Stimulated activated CD8-positive, alpha-beta memory T cell treated with anti-CD3 and anti-CD28 coated beads, Interleukin-7, amount 100 ng/mL, for 1 hour (primary cell): Measurements from ENCODE around the gene ENO4.

Experiments
- DNase-seq, 2 donors: peaks; one replicate each; pipeline ENCODE4 v3.0.0-alpha.2; 2020; ENCODE audit warnings: low read depth in 2 of 2

Gene ENO4

DNA sequence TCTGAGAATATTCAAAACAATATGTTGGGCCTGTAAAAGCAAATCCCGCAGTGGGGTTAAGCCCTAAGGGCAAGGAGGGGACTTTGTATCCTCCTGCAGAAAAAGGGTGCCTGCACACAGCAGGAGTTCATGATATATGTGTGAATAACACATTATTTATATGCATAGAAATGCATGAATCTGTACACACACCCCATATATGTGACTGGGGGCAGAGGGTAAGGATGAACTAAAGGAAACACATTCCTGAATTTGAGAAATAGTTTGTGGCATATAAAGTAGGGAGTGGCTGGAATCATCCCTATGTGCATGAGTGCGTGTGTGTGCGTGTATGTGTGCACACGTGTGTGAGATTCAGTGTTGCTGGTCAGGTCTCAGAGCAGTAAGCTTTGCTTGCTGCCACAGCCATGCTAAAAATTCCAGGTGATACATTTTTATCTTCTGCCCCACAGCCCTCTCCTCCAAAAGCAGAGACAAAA lies 18.9 kb downstream of the ENO4 start:
- DNase-seq = no peak

DNA sequence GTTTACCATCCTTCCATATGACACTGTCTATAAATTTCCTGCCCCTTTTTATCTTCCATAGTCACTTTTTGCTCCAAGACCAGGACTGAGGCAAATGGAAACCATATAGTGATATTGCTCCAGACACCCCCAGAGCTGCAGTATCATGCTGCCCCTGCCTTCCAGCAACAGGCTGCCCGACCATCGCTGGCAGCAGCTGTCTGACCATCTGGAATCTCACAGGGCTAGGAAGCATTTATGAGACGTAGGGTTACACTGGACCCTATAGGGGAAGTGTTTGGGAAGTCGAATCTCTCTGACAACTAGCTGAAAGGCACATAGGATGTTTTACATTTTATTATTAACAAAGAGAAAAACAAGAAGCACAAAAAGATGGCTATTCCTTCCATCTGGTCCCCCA lies 19.4 kb downstream of the ENO4 start:
- no peak for DNase-seq

DNA sequence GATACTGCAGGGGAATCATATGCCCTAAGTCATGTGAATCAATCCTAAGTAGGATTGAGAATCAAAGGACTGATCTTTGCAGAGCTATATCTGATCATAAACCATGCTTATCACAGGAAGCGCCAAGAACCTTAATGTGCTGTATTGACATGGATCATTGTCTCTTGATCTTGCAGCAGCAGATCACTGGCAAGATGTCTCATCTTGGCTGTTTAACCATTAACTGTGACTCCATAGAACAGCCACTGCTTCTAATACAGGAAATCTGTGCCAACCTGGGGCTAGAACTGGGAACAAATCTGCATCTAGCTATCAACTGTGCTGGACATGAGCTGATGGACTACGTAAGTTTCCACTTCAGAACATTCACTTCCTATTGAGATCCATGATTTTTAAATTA lies 21.6 kb downstream of the ENO4 start:
- no peak for DNase-seq

- no peak for DNase-seq
Observed at GRCh38 chr10:116873134-116873533, 23.8 kb downstream of the ENO4 start.

GRCh38 chr10:116875897-116876296 lies 26.6 kb downstream of the ENO4 start:
- DNase-seq = no peak

GRCh38 chr10:116877391-116877790 lies 28.1 kb downstream of the ENO4 start:
- DNase-seq = no peak

- no peak for DNase-seq
Observed at GRCh38 chr10:116878123-116878522, 28.8 kb downstream of the ENO4 start.

GRCh38 chr10:116879817-116880216 lies 30.5 kb downstream of the ENO4 start:
- no peak for DNase-seq

DNA sequence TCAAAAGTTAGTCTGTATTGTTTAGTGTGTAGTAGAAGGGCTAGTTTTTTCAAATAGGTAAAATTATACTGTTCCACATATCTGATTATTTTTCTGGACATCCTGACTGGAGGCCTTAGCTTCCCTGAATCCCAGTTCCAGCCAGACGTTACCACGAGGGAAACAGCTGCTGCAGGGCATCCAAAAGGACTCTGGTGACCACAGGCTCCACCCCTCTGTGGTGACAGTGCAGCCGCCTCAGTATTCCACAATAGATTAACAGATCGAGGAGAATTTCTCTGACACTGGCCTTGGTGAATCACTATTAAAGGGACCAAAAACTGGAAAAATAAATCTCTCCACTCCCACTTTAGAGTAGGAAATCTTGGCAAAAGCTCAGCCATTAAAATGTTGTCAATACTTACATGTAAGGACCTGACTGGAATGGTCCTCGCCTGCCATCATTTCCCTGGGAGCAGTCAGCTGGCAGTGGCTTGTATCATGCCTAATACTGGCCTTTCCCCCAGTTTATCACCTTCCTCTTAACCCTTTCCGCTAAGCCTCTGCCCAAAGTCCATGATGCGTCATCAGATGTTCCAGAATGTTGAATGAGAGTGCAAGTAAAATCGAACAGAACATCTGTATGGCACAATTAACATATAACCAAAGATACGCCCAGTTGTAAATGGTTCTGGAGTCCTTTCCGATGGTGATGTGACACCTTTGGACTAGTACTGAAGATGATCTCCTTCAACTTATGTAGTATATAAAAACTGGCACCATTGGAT lies 31.6 kb downstream of the ENO4 start:
- no peak for DNase-seq

DNA sequence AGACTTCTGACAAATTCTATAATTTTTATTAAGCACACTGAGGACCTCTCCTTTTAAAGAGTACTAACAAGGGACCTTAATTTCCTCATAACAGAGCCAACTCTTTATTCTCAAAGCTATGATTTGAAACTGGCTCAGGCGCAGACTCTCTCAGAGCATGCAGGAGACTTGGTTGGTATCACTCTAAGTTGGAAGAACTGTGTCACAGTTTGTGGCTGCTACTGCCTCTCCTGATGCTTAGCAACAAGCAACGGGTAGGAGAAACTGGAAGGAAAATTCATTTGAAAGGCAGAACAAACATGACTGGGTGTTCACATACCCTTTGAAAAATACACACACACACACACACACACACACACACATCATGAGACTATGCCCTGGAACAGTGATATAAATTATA lies 33.3 kb downstream of the ENO4 start:
- DNase-seq = no peak

GRCh38 chr10:116886772-116887171 lies 37.5 kb downstream of the ENO4 start:
- DNase-seq = no peak

GRCh38 chr10:116888380-116889055 lies 39.2 kb downstream of the ENO4 start:
- DNase-seq = no peak

DNA sequence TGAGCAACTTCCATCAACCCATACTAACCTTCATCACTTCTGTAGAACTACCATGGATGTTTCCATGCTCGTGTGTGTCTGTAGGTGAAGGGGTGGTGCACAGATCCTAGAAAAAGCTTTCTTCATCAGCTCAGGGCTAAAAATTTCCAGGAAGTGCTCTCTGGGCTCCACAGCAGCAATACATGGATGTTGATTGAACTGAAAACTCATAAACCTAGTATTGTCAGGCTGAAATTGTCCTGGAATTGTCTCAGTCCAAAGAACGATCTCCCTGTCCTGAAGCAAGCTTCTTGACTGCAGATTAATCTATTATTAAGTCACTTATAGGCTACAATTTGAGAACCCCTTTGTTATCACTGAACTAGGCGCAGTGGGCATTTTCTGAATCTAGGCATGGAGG lies 39.8 kb downstream of the ENO4 start:
- DNase-seq = no peak

DNA sequence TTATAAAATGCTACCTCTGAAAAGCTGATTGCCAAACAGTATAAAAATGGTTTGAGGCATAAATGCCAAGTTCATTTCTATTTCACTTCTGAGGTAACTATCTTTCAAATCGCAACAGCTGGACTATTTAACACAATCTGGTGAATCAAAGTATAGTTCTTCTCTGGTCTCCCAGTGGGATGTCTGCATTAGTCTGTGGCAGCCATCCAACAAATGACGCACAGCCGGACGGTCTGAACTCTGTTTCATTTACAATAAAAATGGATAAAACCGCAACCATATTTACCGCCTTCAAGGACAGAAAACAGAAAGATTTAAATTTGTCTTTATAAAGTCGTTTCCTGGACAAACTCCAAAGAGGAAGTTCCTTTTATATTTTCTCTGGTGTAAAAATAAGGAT lies 41.9 kb downstream of the ENO4 start:
- DNase-seq = no peak

DNA sequence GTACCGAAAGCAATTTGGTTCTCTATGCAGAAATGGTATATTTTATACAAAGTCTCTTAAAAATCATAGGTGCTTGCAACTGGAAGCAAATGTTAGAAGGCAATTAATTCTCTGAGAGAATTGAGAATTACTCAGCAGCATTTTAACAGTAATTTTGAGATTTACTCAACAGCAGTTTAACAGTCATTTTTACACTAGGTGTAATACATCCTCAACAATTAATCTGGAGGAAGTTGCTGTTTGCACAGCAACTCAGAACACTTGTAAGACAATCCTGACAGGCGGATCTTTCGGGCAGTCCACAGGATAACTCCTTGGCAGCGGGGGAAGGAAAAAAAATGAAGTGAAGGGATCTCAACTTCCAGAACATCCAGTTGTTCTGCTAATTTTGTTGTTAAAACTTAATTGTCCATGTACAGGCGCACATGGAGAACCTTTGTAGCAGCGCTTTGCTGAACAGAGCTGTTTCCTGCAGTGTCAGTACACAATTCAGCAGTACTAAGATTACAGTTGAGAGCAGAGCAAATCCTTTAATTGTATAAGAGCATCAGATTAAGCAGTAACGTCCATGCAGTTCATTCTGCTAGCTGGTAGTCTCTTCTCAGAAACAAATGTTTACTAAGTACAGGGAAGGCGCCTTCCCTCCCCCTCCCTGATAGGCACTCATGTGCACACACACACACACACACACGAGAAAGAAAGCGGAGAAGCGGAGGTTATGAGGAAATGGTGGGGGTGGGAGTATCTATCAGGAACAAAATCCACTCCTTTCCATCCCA lies 43.8 kb downstream of the ENO4 start:
- DNase-seq = no peak

GRCh38 chr10:116893686-116894037 lies 44.4 kb downstream of the ENO4 start:
- no peak for DNase-seq

- DNase-seq = no peak
Observed at GRCh38 chr10:116899626-116900025, 50.3 kb downstream of the ENO4 start.

- no peak for DNase-seq
Observed at GRCh38 chr10:116905845-116906210, 56.5 kb downstream of the ENO4 start.

- DNase-seq = no peak
Observed at GRCh38 chr10:116907245-116907987, 58.1 kb downstream of the ENO4 start.

GRCh38 chr10:116909307-116909706 lies 60.0 kb downstream of the ENO4 start:
- no peak for DNase-seq

- no peak for DNase-seq
Observed at GRCh38 chr10:116910910-116911309, 61.6 kb downstream of the ENO4 start.

DNA sequence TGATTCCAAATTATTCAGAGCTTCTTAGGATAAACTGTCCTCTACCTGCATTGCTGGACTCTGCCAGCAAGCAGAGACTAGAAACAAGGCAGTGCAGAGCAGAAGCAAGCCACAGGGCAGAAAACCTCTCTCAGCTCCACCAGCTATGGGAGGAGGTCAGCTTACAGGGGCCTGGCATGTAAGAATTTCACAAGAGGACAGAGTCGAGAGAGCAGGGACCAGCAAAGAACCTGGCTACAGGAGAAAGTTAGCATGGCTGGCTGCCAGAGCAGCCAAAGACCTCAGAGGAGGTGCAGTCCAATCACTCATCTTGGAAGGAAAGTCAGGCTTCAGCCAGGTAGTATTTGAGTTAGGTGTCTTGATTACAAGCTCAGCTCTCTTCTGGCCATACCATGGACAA lies 62.9 kb downstream of the ENO4 start:
- no peak for DNase-seq
